K562 (cell line): Measurements from ENCODE around the gene TSPAN14. TPM values are rescaled to one million over a fixed set of nuclear protein-coding genes. Genes with fewer than 3 reads are reported as not detected.

ENCODE experiments used
- FOXA1 ChIP-seq: fragments of 450-650 bp; IDR thresholded peaks from 2 replicates; pipeline ENCODE4 v1.6.1; 2016; ENCODE audit warnings: mild to moderate bottlenecking, borderline replicate concordance
- HLTF ChIP-seq: fragments of 450-650 bp; IDR thresholded peaks from 2 replicates; pipeline ENCODE4 v1.6.1; 2016
- HNRNPH1 ChIP-seq: fragments of 200-400 bp; formaldehyde crosslinking; optimal IDR thresholded peaks from 2 replicates; pipeline ENCODE3; 2017; ENCODE audit warnings: low read depth, mild to moderate bottlenecking, low read length, moderate library complexity
- MTA3 ChIP-seq: fragments of 450-650 bp; formaldehyde crosslinking; IDR thresholded peaks from 2 replicates; pipeline ENCODE4 v1.6.1; 2017; ENCODE audit warnings: mild to moderate bottlenecking, borderline replicate concordance
- NKRF ChIP-seq: fragments of 450-650 bp; IDR thresholded peaks from 2 replicates; pipeline ENCODE4 v1.6.1; 2016; ENCODE audit warnings: borderline replicate concordance
- RERE ChIP-seq: sonication (generic); formaldehyde crosslinking; IDR thresholded peaks from 2 replicates; pipeline ENCODE4 v1.8.0; 2023; ENCODE audit warnings: missing genetic modification reagents, mild to moderate bottlenecking, borderline replicate concordance
- TAF7 ChIP-seq: fragments of 450-650 bp; IDR thresholded peaks from 2 replicates; pipeline ENCODE4 v1.6.1; 2016; ENCODE audit warnings: missing genetic modification characterization, missing compliant biosample characterization
- ZFP30 ChIP-seq: fragments of 250-450 bp; sonication (Bioruptor Pico); IDR thresholded peaks from 2 replicates; pipeline ENCODE4 v1.8.0; 2022; ENCODE audit warnings: moderate library complexity, mild to moderate bottlenecking, inconsistent platforms, borderline replicate concordance
- polyA plus RNA-seq, 8 experiments: library from polyadenylated mRNA; depleted of rRNA in 4 of 8; stranded (reverse) in 5 of 8; unstranded in 3 of 8; fragments of >200 nt; fragmentation: Nextera tagmentation in 2 of 8; fragmentation: Illumina TruSeq in 1 of 8; extraction: Ambion mirVana in 2 of 8; extraction: Trizol in 1 of 8; gene quantifications; 2 replicates each; pipeline versions ENCODE4 v1.2.1 to v1.2.3, GENCODE V29; 2011 to 2014; ENCODE audit warnings: inconsistent platforms in 1 of 8, missing spikeins in 1 of 8
- total RNA-seq, 7 experiments: library from RNA; depleted of rRNA in 6 of 7; stranded (reverse); fragments of >200 nt in 6 of 7; fragmentation: Illumina TruSeq in 2 of 7; extraction: Trizol in 2 of 7; gene quantifications; 2 replicates each; pipeline versions ENCODE4 v1.2.1 to v1.2.3, GENCODE V29; 2011 to 2021; ENCODE audit warnings: low replicate concordance in 1 of 7
- TF ChIP-seq, protein P1 (sequence below), 2 experiments: fragments of 450-650 bp in 1 of 2; sonication (generic) in 1 of 2; formaldehyde crosslinking in 1 of 2; IDR thresholded peaks; 2 replicates each; pipeline versions ENCODE4 v1.7.1 to v1.9.0; 2016 to 2022; ENCODE audit warnings: inconsistent platforms in 1 of 2, mild to moderate bottlenecking in 1 of 2, missing genetic modification reagents in 1 of 2

The TSPAN14 gene
- total and polyA plus RNA-seq, 9 of the 15 experiments (the other 6 are each of a cell fraction or from before 2014, with no cell fraction given), result 5.8 to 92.9 (median 23.3) TPM

DNA sequence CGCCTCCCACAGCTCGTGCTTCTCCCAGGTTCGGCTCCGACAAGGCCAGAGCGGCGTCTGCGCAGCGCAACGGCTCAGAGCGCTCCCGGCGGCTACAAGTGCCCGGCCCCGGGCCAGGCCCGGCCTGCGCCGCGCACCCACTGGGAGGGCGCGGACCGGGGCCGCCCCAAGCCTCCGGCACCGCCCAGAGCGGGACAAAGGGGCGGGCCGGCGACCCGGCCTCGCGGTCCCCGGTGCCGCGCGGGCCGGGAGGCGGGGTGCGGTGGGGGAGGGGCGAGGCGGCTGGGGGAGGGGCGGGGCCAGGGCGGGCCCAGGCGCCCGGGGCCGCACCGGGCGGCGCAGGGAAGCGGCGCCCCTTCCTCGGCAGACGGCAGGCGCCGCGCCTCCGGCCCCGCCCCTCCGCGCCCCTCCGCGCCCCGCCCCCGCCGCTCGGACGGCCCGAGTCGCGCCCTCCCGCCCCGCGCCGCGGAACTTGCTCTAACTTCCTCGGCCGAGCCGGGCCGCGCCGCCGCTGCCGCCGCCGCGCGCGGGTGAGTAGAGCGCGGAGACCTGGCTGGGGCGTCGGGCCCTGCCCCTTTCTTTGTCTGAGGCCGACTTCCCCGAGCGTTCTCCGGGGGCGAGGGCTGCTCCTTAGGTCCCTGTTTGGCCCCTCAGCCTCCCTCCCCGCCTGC is at the start of gene TSPAN14 (continued):
- TF ChIP-seq, protein P1, sequence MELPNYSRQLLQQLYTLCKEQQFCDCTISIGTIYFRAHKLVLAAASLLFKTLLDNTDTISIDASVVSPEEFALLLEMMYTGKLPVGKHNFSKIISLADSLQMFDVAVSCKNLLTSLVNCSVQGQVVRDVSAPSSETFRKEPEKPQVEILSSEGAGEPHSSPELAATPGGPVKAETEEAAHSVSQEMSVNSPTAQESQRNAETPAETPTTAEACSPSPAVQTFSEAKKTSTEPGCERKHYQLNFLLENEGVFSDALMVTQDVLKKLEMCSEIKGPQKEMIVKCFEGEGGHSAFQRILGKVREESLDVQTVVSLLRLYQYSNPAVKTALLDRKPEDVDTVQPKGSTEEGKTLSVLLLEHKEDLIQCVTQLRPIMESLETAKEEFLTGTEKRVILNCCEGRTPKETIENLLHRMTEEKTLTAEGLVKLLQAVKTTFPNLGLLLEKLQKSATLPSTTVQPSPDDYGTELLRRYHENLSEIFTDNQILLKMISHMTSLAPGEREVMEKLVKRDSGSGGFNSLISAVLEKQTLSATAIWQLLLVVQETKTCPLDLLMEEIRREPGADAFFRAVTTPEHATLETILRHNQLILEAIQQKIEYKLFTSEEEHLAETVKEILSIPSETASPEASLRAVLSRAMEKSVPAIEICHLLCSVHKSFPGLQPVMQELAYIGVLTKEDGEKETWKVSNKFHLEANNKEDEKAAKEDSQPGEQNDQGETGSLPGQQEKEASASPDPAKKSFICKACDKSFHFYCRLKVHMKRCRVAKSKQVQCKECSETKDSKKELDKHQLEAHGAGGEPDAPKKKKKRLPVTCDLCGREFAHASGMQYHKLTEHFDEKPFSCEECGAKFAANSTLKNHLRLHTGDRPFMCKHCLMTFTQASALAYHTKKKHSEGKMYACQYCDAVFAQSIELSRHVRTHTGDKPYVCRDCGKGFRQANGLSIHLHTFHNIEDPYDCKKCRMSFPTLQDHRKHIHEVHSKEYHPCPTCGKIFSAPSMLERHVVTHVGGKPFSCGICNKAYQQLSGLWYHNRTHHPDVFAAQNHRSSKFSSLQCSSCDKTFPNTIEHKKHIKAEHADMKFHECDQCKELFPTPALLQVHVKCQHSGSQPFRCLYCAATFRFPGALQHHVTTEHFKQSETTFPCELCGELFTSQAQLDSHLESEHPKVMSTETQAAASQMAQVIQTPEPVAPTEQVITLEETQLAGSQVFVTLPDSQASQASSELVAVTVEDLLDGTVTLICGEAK (IDR thresholded peaks at IDR 0.05), result no peak
- TF ChIP-seq, protein P1 (CRISPR knock-in tag; IDR thresholded peaks at IDR 0.05), result no peak
- TF ChIP-seq HNRNPH1, result no peak
- TF ChIP-seq TAF7 (tag), result no peak
- no peak for TF ChIP-seq HLTF
- no peak for TF ChIP-seq FOXA1
- no peak; the same call in 1 of the 2 replicates for TF ChIP-seq MTA3
- no peak for TF ChIP-seq RERE (CRISPR knock-in tag)
- no peak for TF ChIP-seq ZFP30 (CRISPR knock-in tag)
- no peak for TF ChIP-seq NKRF
